HCT116 (cell line): ENCODE results near the gene SLC30A7. TPM values are rescaled to one million over a fixed set of nuclear protein-coding genes. Genes with fewer than 3 reads are reported as not detected.
A peak's percentile ranks its signal among the peaks of the same experiment; 100 is the strongest.

Experiments used
- ATAC-seq: fragments of 200-7000 bp; cut with Tn5 transposase; 2 replicates; pipeline ENCODE4 v1.9.1; 2020; ENCODE audit warnings: mild to moderate bottlenecking, moderate library complexity
- BruUV-seq: library from RNA; stranded (reverse); fragments of 400-500 nt; replicated peaks from 2 replicates; lab custom pipeline; 2021; lab: Mats Ljungman, UMichigan
- CTCF ChIA-PET: fragments of 300-600 bp; sonication (Branson Sonifier 250); formaldehyde crosslinking; loops from one replicate; lab custom pipeline; 2021; ENCODE audit warnings: antibody characterized with exemption; lab: Charles Lee
- POLR2A ChIA-PET: fragments of 300-600, 350-600 bp; sonication (Branson Sonifier 250); formaldehyde crosslinking; loops from one replicate; lab custom pipeline; 2021; ENCODE audit warnings: antibody characterized with exemption; lab: Charles Lee
- RAD21 ChIA-PET, 2 experiments: fragments of 300-600 bp; sonication (Branson Sonifier 250); formaldehyde crosslinking; loops; one replicate each; lab custom pipeline; 2023; ENCODE audit warnings: low total read pairs in 2 of 2; ENCODE audit not compliant: uncharacterized antibody in 2 of 2, unreplicated experiment in 2 of 2, low non-redundant PET in 1 of 2; lab: Charles Lee
- DNase-seq: peaks from one replicate; pipeline ENCODE4 v3.0.0-alpha.2; 2010; ENCODE audit warnings: low read depth, low spot score
- H2AFZ ChIP-seq: fragments of 200-600 bp; shearing (Covaris generic), sonication (generic); 2 replicates; pipeline ENCODE4 v1.6.1; 2017; ENCODE audit warnings: low read depth, mixed run types, mixed read lengths, antibody characterized with exemption, low read length; ENCODE audit not compliant: poor library complexity, severe bottlenecking
- H3K27ac ChIP-seq: 2 replicates; pipeline ENCODE4 v1.5.1; 2012; ENCODE audit warnings: low read depth, low read length
- H3K27me3 ChIP-seq: fragments of 200-600 bp; sonication (generic); 2 replicates; pipeline ENCODE4 v1.6.1; 2016; ENCODE audit warnings: mixed run types, low read length, mixed read lengths; ENCODE audit not compliant: insufficient read depth
- H3K36me3 ChIP-seq, 2 experiments: fragments of 200-500 bp in 1 of 2; fragments of 200-600 bp in 1 of 2; sonication (Bioruptor generic) in 1 of 2; sonication (generic) in 1 of 2; 2 replicates each; pipeline versions ENCODE4 v1.5.1 to v1.6.1; 2014 to 2016; ENCODE audit warnings: low read length in 2 of 2, inconsistent platforms in 1 of 2, mixed read lengths in 1 of 2, mixed run types in 1 of 2; ENCODE audit not compliant: insufficient read depth in 2 of 2, control insufficient read depth in 1 of 2
- H3K4me1 ChIP-seq, 2 experiments: fragments of 200-600 bp in 1 of 2; sonication (generic) in 1 of 2; 2 replicates each; pipeline versions ENCODE4 v1.5.1 to v1.6.1; 2012 to 2017; ENCODE audit warnings: low read length in 2 of 2, inconsistent platforms in 1 of 2, mild to moderate bottlenecking in 1 of 2, mixed read lengths in 1 of 2, mixed run types in 1 of 2, moderate library complexity in 1 of 2; ENCODE audit not compliant: insufficient read depth in 2 of 2, control insufficient read depth in 1 of 2
- H3K4me2 ChIP-seq: fragments of 200-600 bp; sonication (generic); 2 replicates; pipeline ENCODE4 v1.6.1; 2017; ENCODE audit warnings: mixed run types, low read length, mixed read lengths
- H3K4me3 ChIP-seq, 2 experiments: fragments of 200-600 bp in 1 of 2; sonication (generic) in 1 of 2; replicated peaks in 1 of 2; 2 replicates each; pipeline ENCODE4 v1.5.1; 2011 to 2016; ENCODE audit warnings: low read length in 2 of 2, control low read depth in 1 of 2, low read depth in 1 of 2, mild to moderate bottlenecking in 1 of 2, mixed read lengths in 1 of 2, mixed run types in 1 of 2
- H3K79me2 ChIP-seq: fragments of 200-600 bp; sonication (generic); 2 replicates; pipeline ENCODE4 v1.6.1; 2017; ENCODE audit warnings: mild to moderate bottlenecking, mixed run types, low read length, moderate library complexity, mixed read lengths; ENCODE audit not compliant: insufficient read depth
- H3K9ac ChIP-seq: fragments of 200-600 bp; sonication (generic); 2 replicates; pipeline ENCODE4 v1.6.1; 2016; ENCODE audit warnings: low read length, mixed read lengths
- H3K9me2 ChIP-seq: fragments of 200-600 bp; sonication (generic), shearing (Covaris generic); 2 replicates; pipeline ENCODE4 v1.6.1; 2017; ENCODE audit warnings: mixed run types, mild to moderate bottlenecking, moderate library complexity; ENCODE audit not compliant: insufficient read depth
- H3K9me3 ChIP-seq, 2 experiments: fragments of 200-500 bp in 1 of 2; fragments of 200-600 bp in 1 of 2; sonication (Bioruptor generic) in 1 of 2; sonication (generic) in 1 of 2; 2 replicates each; pipeline ENCODE4 v1.6.1; 2014 to 2017; ENCODE audit warnings: low read length in 2 of 2, mixed read lengths in 2 of 2, inconsistent platforms in 1 of 2, low read depth in 1 of 2, mild to moderate bottlenecking in 1 of 2, mixed run types in 1 of 2, moderate library complexity in 1 of 2; ENCODE audit not compliant: control insufficient read depth in 1 of 2, insufficient read depth in 1 of 2
- H4K20me1 ChIP-seq: fragments of 200-600 bp; sonication (generic), shearing (Covaris generic); 2 replicates; pipeline ENCODE4 v1.6.1; 2017; ENCODE audit warnings: mixed run types, mild to moderate bottlenecking, moderate library complexity; ENCODE audit not compliant: insufficient read depth
- CBX3 ChIP-seq: IDR thresholded peaks from 2 replicates; pipeline ENCODE4 v1.6.1; 2012; ENCODE audit warnings: low read depth
- EGR1 ChIP-seq: IDR thresholded peaks from 2 replicates; pipeline ENCODE4 v1.6.1; 2012; ENCODE audit warnings: low read depth
- EZH2 ChIP-seq: fragments of 200-600 bp; sonication (generic); IDR thresholded peaks from 2 replicates; pipeline ENCODE4 v1.6.1; 2017; ENCODE audit warnings: antibody characterized with exemption, mixed run types
- FOSL1 ChIP-seq: IDR thresholded peaks from 2 replicates; pipeline ENCODE4 v1.6.1; 2012; ENCODE audit warnings: low read depth
- JUND ChIP-seq: IDR thresholded peaks from 2 replicates; pipeline ENCODE4 v1.6.1; 2012
- POLR2AphosphoS5 ChIP-seq: IDR thresholded peaks from 2 replicates; pipeline ENCODE4 v1.6.1; 2011; ENCODE audit warnings: mild to moderate bottlenecking, low read depth, low read length, moderate library complexity
- RAD21 ChIP-seq: IDR thresholded peaks from 2 replicates; pipeline ENCODE4 v1.6.1; 2012; ENCODE audit warnings: low read depth, mild to moderate bottlenecking
- SIN3A ChIP-seq: IDR thresholded peaks from 2 replicates; pipeline ENCODE4 v1.6.1; 2012; ENCODE audit warnings: low read depth
- SP1 ChIP-seq: IDR thresholded peaks from 2 replicates; pipeline ENCODE4 v1.6.1; 2012; ENCODE audit warnings: low read depth
- SRF ChIP-seq: IDR thresholded peaks from 2 replicates; pipeline ENCODE4 v1.6.1; 2012; ENCODE audit warnings: low read depth
- TCF7L2 ChIP-seq: IDR thresholded peaks from 2 replicates; pipeline ENCODE4 v1.7.0; 2011; ENCODE audit warnings: borderline replicate concordance, inconsistent platforms; ENCODE audit not compliant: insufficient read depth, insufficient read length; ENCODE audit errors: extremely low read depth
- YY1 ChIP-seq: IDR thresholded peaks from 2 replicates; pipeline ENCODE4 v1.6.1; 2011; ENCODE audit warnings: low read length, low read depth, moderate library complexity, mild to moderate bottlenecking; ENCODE audit not compliant: insufficient replicate concordance; ENCODE audit errors: extremely low read depth
- ZBTB33 ChIP-seq: IDR thresholded peaks from 2 replicates; pipeline ENCODE4 v1.6.1; 2011; ENCODE audit warnings: mild to moderate bottlenecking, low read length, moderate library complexity; ENCODE audit not compliant: insufficient replicate concordance; ENCODE audit errors: extremely low read depth
- ZFX ChIP-seq: fragments of 450-650 bp; IDR thresholded peaks from 2 replicates; pipeline ENCODE4 v1.6.1; 2017
- ZNF274 ChIP-seq: fragments of 200-500 bp; sonication (Bioruptor generic); IDR thresholded peaks from 2 replicates; pipeline ENCODE4 v1.6.1; 2014; ENCODE audit warnings: mild to moderate bottlenecking, low read depth, low read length, inconsistent platforms
- intact Hi-C: fragments of 100-400 bp; cut with micrococcal nuclease; formaldehyde crosslinking; loops from 2 replicates; pipeline ENCODE4 v1.10.0; 2022
- total RNA-seq: library from RNA; stranded (reverse); gene quantifications from one replicate; pipeline ENCODE4 v1.2.1, GENCODE V29; 2021; ENCODE audit not compliant: unreplicated experiment
- TF ChIP-seq, protein P1 (sequence below): IDR thresholded peaks from 2 replicates; pipeline ENCODE4 v1.6.1; 2012
- TF ChIP-seq, protein P2 (sequence below): IDR thresholded peaks from 2 replicates; pipeline ENCODE4 v1.6.1; 2012; ENCODE audit warnings: low read depth

SLC30A7 gene
- total RNA-seq, 1 experiment from 2014 or later: 23.3 TPM

GRCh38 chr1:100895540-100896480, at the start of gene SLC30A7 (continued):
- TF ChIP-seq ZFX (peak; percentile 16; the same call in 1 of the 2 replicates), RAD21 (no peak), ZNF274 (no peak), FOSL1 (no peak)
- TF ChIP-seq, all 23 proteins: peak for 8

DNA sequence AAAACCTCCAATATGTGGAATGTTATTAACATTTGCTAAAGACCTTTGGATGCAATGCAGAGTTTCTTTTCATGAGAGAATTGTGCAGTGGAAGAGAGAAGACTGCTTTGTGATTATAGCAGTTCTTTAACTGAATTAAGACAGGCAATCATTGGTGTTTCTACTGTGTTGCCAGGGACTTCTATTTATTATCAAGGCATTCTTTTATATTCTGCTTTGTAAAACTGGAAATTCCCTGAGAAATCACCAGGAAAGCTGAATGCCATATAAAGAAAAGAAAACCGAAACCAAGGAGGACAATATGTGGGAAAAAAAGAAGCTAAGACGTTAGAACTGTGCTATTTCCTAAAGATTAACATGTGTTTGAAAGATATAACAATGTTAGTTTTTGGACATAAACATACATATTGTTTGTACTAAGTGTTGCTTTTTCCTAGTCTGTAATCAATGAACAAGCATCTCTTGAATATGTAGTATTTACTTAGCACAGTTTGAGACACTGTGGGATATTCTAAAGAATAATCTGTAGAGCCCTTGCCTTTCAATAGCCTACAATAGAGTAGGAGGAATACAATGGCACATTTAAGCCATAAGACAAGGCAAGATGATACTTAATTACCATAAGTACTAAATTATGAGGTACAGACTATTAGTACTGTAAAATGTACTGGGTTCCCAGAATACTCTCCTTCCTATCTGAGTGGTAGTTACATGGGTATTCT, 48.4 kb upstream of the SLC30A7 start:
- CTCF ChIA-PET: interaction anchor here (1.3 kb wide), 1 partner anchor 21 kb away, joined by 3 read pairs; no protein-coding TSS in a partner anchor
- no peak overlapping the region for H3K9ac ChIP-seq
- H3K4me3 ChIP-seq: no peak overlapping the region
- H2AFZ ChIP-seq: no peak overlapping the region
- H3K4me2 ChIP-seq: no peak overlapping the region
- no peaks in the 10 kb centered on the region for H3K4me1 ChIP-seq
- no peaks in the 10 kb centered on the region for H3K9me3 ChIP-seq
- H3K27me3 ChIP-seq: no peaks in the 10 kb centered on the region
- no peaks in the 10 kb centered on the region for H4K20me1 ChIP-seq
- no peak for ATAC-seq
- H3K36me3 ChIP-seq: no peaks in the 10 kb centered on the region
- RAD21 ChIA-PET: no interaction called here
- no peak for DNase-seq
- POLR2A ChIA-PET: no interaction called here
- H3K27ac ChIP-seq: no peak overlapping the region
- H3K9me2 ChIP-seq: no peaks in the 10 kb centered on the region
- BruUV-seq: no TSS peak
- H3K79me2 ChIP-seq: no peaks in the 10 kb centered on the region
- intact Hi-C loops: no loop called here
- TF ChIP-seq EZH2 (no peak), ZFX (no peak), EGR1 (no peak), JUND (no peak), SRF (no peak), SIN3A (no peak), RAD21 (no peak), FOSL1 (no peak), SP1 (no peak), TCF7L2 (no peak), ZNF274 (no peak), YY1 (no peak), POLR2AphosphoS5 (no peak), CBX3 (no peak), ZBTB33 (no peak)
- TF ChIP-seq, protein P1, sequence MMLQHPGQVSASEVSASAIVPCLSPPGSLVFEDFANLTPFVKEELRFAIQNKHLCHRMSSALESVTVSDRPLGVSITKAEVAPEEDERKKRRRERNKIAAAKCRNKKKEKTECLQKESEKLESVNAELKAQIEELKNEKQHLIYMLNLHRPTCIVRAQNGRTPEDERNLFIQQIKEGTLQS: no peak
- TF ChIP-seq, protein P2, sequence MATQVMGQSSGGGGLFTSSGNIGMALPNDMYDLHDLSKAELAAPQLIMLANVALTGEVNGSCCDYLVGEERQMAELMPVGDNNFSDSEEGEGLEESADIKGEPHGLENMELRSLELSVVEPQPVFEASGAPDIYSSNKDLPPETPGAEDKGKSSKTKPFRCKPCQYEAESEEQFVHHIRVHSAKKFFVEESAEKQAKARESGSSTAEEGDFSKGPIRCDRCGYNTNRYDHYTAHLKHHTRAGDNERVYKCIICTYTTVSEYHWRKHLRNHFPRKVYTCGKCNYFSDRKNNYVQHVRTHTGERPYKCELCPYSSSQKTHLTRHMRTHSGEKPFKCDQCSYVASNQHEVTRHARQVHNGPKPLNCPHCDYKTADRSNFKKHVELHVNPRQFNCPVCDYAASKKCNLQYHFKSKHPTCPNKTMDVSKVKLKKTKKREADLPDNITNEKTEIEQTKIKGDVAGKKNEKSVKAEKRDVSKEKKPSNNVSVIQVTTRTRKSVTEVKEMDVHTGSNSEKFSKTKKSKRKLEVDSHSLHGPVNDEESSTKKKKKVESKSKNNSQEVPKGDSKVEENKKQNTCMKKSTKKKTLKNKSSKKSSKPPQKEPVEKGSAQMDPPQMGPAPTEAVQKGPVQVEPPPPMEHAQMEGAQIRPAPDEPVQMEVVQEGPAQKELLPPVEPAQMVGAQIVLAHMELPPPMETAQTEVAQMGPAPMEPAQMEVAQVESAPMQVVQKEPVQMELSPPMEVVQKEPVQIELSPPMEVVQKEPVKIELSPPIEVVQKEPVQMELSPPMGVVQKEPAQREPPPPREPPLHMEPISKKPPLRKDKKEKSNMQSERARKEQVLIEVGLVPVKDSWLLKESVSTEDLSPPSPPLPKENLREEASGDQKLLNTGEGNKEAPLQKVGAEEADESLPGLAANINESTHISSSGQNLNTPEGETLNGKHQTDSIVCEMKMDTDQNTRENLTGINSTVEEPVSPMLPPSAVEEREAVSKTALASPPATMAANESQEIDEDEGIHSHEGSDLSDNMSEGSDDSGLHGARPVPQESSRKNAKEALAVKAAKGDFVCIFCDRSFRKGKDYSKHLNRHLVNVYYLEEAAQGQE: no peak
